GM11168 (cell line): ENCODE data around the gene MAP7.
"Not testable (repeated sequence)": the region's sequence is repeated elsewhere in the genome, so short reads cannot be mapped to it uniquely, and the experiment has no call there.

ENCODE experiments used
- in situ Hi-C: fragments of 300-500 bp; cut with MboI; formaldehyde crosslinking; loops from one replicate; pipeline ENCODE4 v1.12.0; 2022; ENCODE audit warnings: low sequenced_read_pairs; ENCODE audit not compliant: unreplicated experiment

Gene MAP7

GRCh38 chr6:136431306-136431705 is 118.9 kb downstream of the MAP7 start:
- in situ Hi-C loops, result not testable (repeated sequence)

- in situ Hi-C loops, result no loop called here
These were observed 120.8 kb downstream of the MAP7 start for GRCh38 chr6:136429264-136430065.

- in situ Hi-C loops, result no loop called here
These were observed 122.9 kb downstream of the MAP7 start for GRCh38 chr6:136427378-136427717.

GRCh38 chr6:136426627-136427377 is 123.4 kb downstream of the MAP7 start:
- in situ Hi-C loops, result no loop called here

- in situ Hi-C loops, result no loop called here
These were observed 124.4 kb downstream of the MAP7 start for GRCh38 chr6:136425793-136426192.

- in situ Hi-C loops, result no loop called here
These were observed 125.3 kb downstream of the MAP7 start for GRCh38 chr6:136424901-136425300.

- in situ Hi-C loops, result no loop called here
These were observed 125.8 kb downstream of the MAP7 start for GRCh38 chr6:136424450-136424849.

GRCh38 chr6:136421537-136422158 is 128.6 kb downstream of the MAP7 start:
- in situ Hi-C loops, result no loop called here

GRCh38 chr6:136420853-136421252 is 129.4 kb downstream of the MAP7 start:
- in situ Hi-C loops, result no loop called here

- in situ Hi-C loops, result no loop called here
These were observed 134.7 kb downstream of the MAP7 start for GRCh38 chr6:136415351-136416007.

- in situ Hi-C loops, result no loop called here
These were observed 137.8 kb downstream of the MAP7 start for GRCh38 chr6:136412410-136412809.

- in situ Hi-C loops, result no loop called here
These were observed 138.5 kb downstream of the MAP7 start for GRCh38 chr6:136411453-136412354.

GRCh38 chr6:136411025-136411325 is 139.2 kb downstream of the MAP7 start:
- in situ Hi-C loops, result no loop called here

GRCh38 chr6:136410201-136411024 is 139.8 kb downstream of the MAP7 start:
- in situ Hi-C loops, result no loop called here

GRCh38 chr6:136409597-136409996 is 140.6 kb downstream of the MAP7 start:
- in situ Hi-C loops, result no loop called here

GRCh38 chr6:136408204-136408603 is 142.0 kb downstream of the MAP7 start:
- in situ Hi-C loops, result no loop called here

- in situ Hi-C loops, result no loop called here
These were observed 144.7 kb downstream of the MAP7 start for GRCh38 chr6:136405420-136406029.

- in situ Hi-C loops, result no loop called here
These were observed 145.4 kb downstream of the MAP7 start for GRCh38 chr6:136404627-136405419.
